GM23338 (cell line): ENCODE measurements around the gene CRY1. TPM values are rescaled to one million over a fixed set of nuclear protein-coding genes. Genes with fewer than 3 reads are reported as not detected.

ENCODE experiments used
- ATAC-seq: fragments of 200-7000 bp; cut with Tn5 transposase; 3 replicates; pipeline ENCODE4 v1.9.1; 2020
- DNase-seq: peaks from one replicate; pipeline ENCODE4 v3.0.0-alpha.2; 2015; ENCODE audit warnings: low spot score
- H2AFZ ChIP-seq: fragments of 200-600 bp; sonication (generic); 2 replicates; pipeline ENCODE4 v1.8.0; 2016; ENCODE audit warnings: antibody characterized with exemption, mild to moderate bottlenecking, moderate library complexity
- H3F3A ChIP-seq: fragments of 200-600 bp; sonication (generic); replicated peaks from 2 replicates; pipeline ENCODE4 v1.8.0; 2017; ENCODE audit warnings: antibody characterized with exemption, mixed run types, low read depth
- H3K27ac ChIP-seq: fragments of 200-600 bp; sonication (generic); 2 replicates; pipeline ENCODE4 v1.6.1; 2016; ENCODE audit warnings: low read depth
- H3K27me3 ChIP-seq: fragments of 200-600 bp; sonication (generic); 2 replicates; pipeline ENCODE4 v1.8.0; 2016; ENCODE audit warnings: mild to moderate bottlenecking, mixed run types, moderate library complexity; ENCODE audit not compliant: insufficient read depth
- H3K36me3 ChIP-seq: fragments of 200-600 bp; sonication (generic); 2 replicates; pipeline ENCODE4 v1.8.0; 2016; ENCODE audit warnings: mild to moderate bottlenecking; ENCODE audit not compliant: insufficient read depth
- H3K4me1 ChIP-seq: fragments of 200-600 bp; sonication (generic); 2 replicates; pipeline ENCODE4 v1.8.0; 2016; ENCODE audit warnings: mild to moderate bottlenecking, moderate library complexity; ENCODE audit not compliant: insufficient read depth
- H3K4me2 ChIP-seq: fragments of 200-600 bp; sonication (generic); 2 replicates; pipeline ENCODE4 v1.7.1; 2017; ENCODE audit warnings: mixed run types
- H3K4me3 ChIP-seq: fragments of 200-600 bp; sonication (generic); 2 replicates; pipeline ENCODE4 v1.6.1; 2016; ENCODE audit warnings: mixed run types
- H3K79me2 ChIP-seq: fragments of 200-600 bp; sonication (generic); replicated peaks from 2 replicates; pipeline ENCODE4 v1.8.0; 2017; ENCODE audit warnings: mild to moderate bottlenecking; ENCODE audit not compliant: insufficient read depth
- H3K9me2 ChIP-seq: fragments of 200-600 bp; sonication (generic); 2 replicates; pipeline ENCODE4 v1.8.0; 2017; ENCODE audit not compliant: insufficient read depth
- H4K20me1 ChIP-seq: fragments of 200-600 bp; sonication (generic); replicated peaks from 2 replicates; pipeline ENCODE4 v1.8.0; 2017; ENCODE audit warnings: mild to moderate bottlenecking; ENCODE audit not compliant: insufficient read depth
- H3K27ac Mint-ChIP-seq: 2 replicates; pipeline ENCODE4 v1.8.0; 2020; ENCODE audit warnings: inconsistent platforms, mild to moderate bottlenecking, moderate library complexity, mixed read lengths
- H3K27me3 Mint-ChIP-seq: 3 replicates; pipeline ENCODE4 v1.8.0; 2022; ENCODE audit warnings: low read depth, mild to moderate bottlenecking, moderate library complexity, mixed read lengths, inconsistent platforms; ENCODE audit not compliant: insufficient read depth, poor library complexity
- H3K36me3 Mint-ChIP-seq: 3 replicates; pipeline ENCODE4 v1.8.0; 2021; ENCODE audit warnings: low read depth, mild to moderate bottlenecking, inconsistent platforms, moderate library complexity, mixed read lengths
- H3K4me1 Mint-ChIP-seq: 3 replicates; pipeline ENCODE4 v1.8.0; 2020; ENCODE audit warnings: mild to moderate bottlenecking, inconsistent platforms, mixed read lengths
- H3K4me3 Mint-ChIP-seq: 3 replicates; pipeline ENCODE4 v1.8.0; 2021; ENCODE audit warnings: moderate library complexity, mild to moderate bottlenecking, inconsistent platforms, mixed read lengths
- H3K9me3 Mint-ChIP-seq: 3 replicates; pipeline ENCODE4 v1.8.0; 2020; ENCODE audit warnings: moderate library complexity, mild to moderate bottlenecking, inconsistent platforms, mixed read lengths
- CREB1 ChIP-seq: fragments of 250-450 bp; sonication (Bioruptor Pico); IDR thresholded peaks from 2 replicates; pipeline ENCODE4 v1.5.0; 2020; ENCODE audit warnings: low read depth, mild to moderate bottlenecking, moderate library complexity
- EZH2 ChIP-seq: fragments of 200-600 bp; sonication (generic); IDR thresholded peaks from one replicate; pipeline ENCODE4 v1.8.0; 2017; ENCODE audit warnings: antibody characterized with exemption, mild to moderate bottlenecking, low read depth; ENCODE audit not compliant: unreplicated experiment
- EZH2phosphoT487 ChIP-seq: fragments of 200-600 bp; sonication (generic); IDR thresholded peaks from one replicate; pipeline ENCODE4 v1.8.1; 2018; ENCODE audit warnings: antibody characterized with exemption; ENCODE audit not compliant: unreplicated experiment
- JUNB ChIP-seq: IDR thresholded peaks from one replicate; pipeline ENCODE4 v1.6.1; 2016; ENCODE audit warnings: antibody characterized with exemption; ENCODE audit not compliant: unreplicated experiment
- NANOG ChIP-seq: IDR thresholded peaks from 2 replicates; pipeline ENCODE4 v1.6.1; 2016; ENCODE audit warnings: antibody characterized with exemption, borderline replicate concordance
- STAT1 ChIP-seq: IDR thresholded peaks from one replicate; pipeline ENCODE4 v1.6.1; 2016; ENCODE audit warnings: antibody characterized with exemption; ENCODE audit not compliant: unreplicated experiment
- ZNF114 ChIP-seq: fragments of 250-450 bp; sonication (Bioruptor Pico); IDR thresholded peaks from 2 replicates; pipeline ENCODE4 v1.5.0; 2020; ENCODE audit warnings: mild to moderate bottlenecking, moderate library complexity
- ZNF331 ChIP-seq: fragments of 250-450 bp; sonication (Bioruptor Pico); IDR thresholded peaks from 2 replicates; pipeline ENCODE4 v1.5.0; 2020; ENCODE audit warnings: low read depth, mild to moderate bottlenecking, moderate library complexity
- polyA plus RNA-seq: library from polyadenylated mRNA; unstranded; fragments of >200 nt; fragmentation: Nextera tagmentation; extraction: Ambion mirVana; gene quantifications from 2 replicates; pipeline ENCODE4 v1.2.1, GENCODE V29; 2016
- total RNA-seq: library from RNA; depleted of rRNA; stranded (reverse); fragments of >200 nt; shearing (Covaris generic); gene quantifications from 2 replicates; pipeline ENCODE4 v1.2.3, GENCODE V29; 2014
- TF ChIP-seq, protein P1 (sequence below), 2 experiments: fragments of 200-600 bp in 1 of 2; sonication (generic) in 1 of 2; conservative IDR thresholded peaks; 2 replicates each; pipeline versions ENCODE4 v1.5.1 to v1.6.1; 2016 to 2017; ENCODE audit warnings: antibody characterized with exemption in 2 of 2, low read depth in 2 of 2, mild to moderate bottlenecking in 2 of 2, moderate library complexity in 1 of 2

Gene CRY1
- total and polyA plus RNA-seq, 2 experiments from 2014 or later = 27.7 to 28.2 TPM

DNA sequence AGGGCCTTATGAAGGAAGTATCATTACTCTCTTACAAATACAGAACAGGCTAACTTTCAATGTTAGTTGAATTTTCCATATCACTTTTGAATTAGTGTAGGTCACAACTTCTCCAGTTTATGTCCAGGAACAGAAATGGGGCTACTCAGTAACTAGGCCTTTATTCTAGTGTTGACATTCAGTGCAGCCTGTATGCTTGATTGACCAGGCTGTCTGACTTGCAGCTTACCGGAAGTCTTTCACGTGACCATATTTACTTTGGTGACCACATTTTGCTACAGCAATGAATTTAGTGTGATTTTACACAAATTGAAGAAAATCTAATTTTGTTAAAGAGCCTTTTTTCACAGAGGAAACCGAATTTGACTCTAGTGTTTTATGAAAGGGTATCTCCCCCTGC, 118.8 kb downstream of the CRY1 start:
- Mint-ChIP-seq H3K4me1 (no peaks in the 10 kb centered on the region), H3K27ac (no peak overlapping the region), H3K27me3 (no peaks in the 10 kb centered on the region), H3K9me3 (no peaks in the 10 kb centered on the region), H3K4me3 (no peak overlapping the region), H3K36me3 (no peaks in the 10 kb centered on the region)
- Histone ChIP-seq H3F3A (no peaks in the 10 kb centered on the region), H2AFZ (no peak overlapping the region), H4K20me1 (peaks cover 4% of the 10 kb centered on the region; the same call in 1 of the 2 replicates), H3K4me2 (no peak overlapping the region), H3K27me3 (no peaks in the 10 kb centered on the region), H3K36me3 (no peaks in the 10 kb centered on the region), H3K79me2 (no peaks in the 10 kb centered on the region), H3K4me1 (no peaks in the 10 kb centered on the region), H3K4me3 (no peak overlapping the region), H3K9me2 (no peaks in the 10 kb centered on the region), H3K27ac (no peak overlapping the region)
- no peak for TF ChIP-seq STAT1
- TF ChIP-seq EZH2phosphoT487 = no peak
- no peak for TF ChIP-seq JUNB
- TF ChIP-seq EZH2 = no peak
- TF ChIP-seq CREB1 (CRISPR knock-in tag) = no peak
- DNase-seq = no peak
- ATAC-seq = no peak

DNA sequence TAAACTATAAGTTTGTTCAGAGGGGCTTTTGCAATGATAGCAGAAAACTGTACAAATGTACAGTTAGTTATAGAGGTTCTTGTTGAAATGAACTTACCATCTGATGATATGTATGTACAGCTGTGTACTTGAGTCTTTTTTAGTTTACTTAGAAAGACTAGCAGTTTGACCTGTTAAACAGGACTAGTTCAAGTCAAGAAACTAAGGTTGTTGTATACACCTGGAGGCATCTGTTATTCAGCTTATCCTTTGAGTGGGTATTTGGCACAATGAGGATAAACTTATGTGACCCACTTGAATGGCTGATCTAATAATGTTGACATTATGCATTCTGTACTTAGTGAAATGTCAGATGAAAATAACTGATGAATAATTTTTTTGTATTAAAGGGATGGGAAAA, 119.8 kb downstream of the CRY1 start:
- H4K20me1 ChIP-seq = peaks cover 4% of the 10 kb centered on the region; the same call in 1 of the 2 replicates
- Mint-ChIP-seq H3K9me3 (no peaks in the 10 kb centered on the region), H3K36me3 (peaks cover 3% of the 10 kb centered on the region; the same call in 1 of the 3 replicates), H3K4me3 (no peak overlapping the region), H3K4me1 (no peaks in the 10 kb centered on the region), H3K27me3 (no peaks in the 10 kb centered on the region), H3K27ac (no peak overlapping the region)
- no peaks in the 10 kb centered on the region for H3K4me1 ChIP-seq
- no peak overlapping the region for H3K4me3 ChIP-seq
- no peaks in the 10 kb centered on the region for H3K79me2 ChIP-seq
- no peaks in the 10 kb centered on the region for H3K36me3 ChIP-seq
- H3K27ac ChIP-seq = no peak overlapping the region
- no peaks in the 10 kb centered on the region for H3F3A ChIP-seq
- no peak overlapping the region for H3K4me2 ChIP-seq
- ATAC-seq (no peak), DNase-seq (no peak)
- 0 out of 2 replicates have a peak, but pooled peaks cover 3% of the 10 kb centered on the region for H3K9me2 ChIP-seq
- H2AFZ ChIP-seq = no peak overlapping the region
- TF ChIP-seq ZNF114 (CRISPR knock-in tag) (no peak), NANOG (no peak), EZH2 (no peak), JUNB (no peak)
- H3K27me3 ChIP-seq = no peaks in the 10 kb centered on the region

DNA sequence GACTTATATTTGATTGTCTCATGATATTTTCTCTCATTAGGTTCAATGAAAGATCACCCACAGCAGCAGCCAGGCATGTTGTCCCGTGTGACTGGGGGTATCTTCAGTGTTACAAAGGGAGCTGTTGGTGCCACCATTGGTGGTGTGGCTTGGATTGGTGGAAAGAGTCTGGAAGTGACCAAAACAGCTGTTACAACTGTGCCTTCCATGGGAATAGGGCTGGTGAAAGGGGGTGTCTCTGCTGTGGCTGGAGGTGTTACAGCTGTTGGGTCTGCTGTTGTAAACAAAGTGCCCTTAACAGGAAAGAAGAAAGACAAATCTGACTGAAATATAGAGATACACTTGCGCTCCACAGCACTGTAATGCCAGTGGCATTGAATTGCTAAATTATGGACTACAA, 122.3 kb downstream of the CRY1 start:
- H3K9me2 ChIP-seq = 0 out of 2 replicates have a peak, but pooled peaks cover 3% of the 10 kb centered on the region
- DNase-seq = no peak
- no peak overlapping the region for H3K27ac ChIP-seq
- no peak overlapping the region for H3K4me2 ChIP-seq
- no peaks in the 10 kb centered on the region for H3K79me2 ChIP-seq
- H3K27ac Mint-ChIP-seq = no peak overlapping the region
- H3K4me1 Mint-ChIP-seq = no peaks in the 10 kb centered on the region
- no peaks in the 10 kb centered on the region for H3K27me3 ChIP-seq
- H3K36me3 Mint-ChIP-seq = peaks cover 10% of the 10 kb centered on the region
- H3K9me3 Mint-ChIP-seq = no peaks in the 10 kb centered on the region
- H3K36me3 ChIP-seq = no peaks in the 10 kb centered on the region
- H3K4me1 ChIP-seq = no peaks in the 10 kb centered on the region
- H2AFZ ChIP-seq = no peak overlapping the region
- H3K4me3 Mint-ChIP-seq = no peak overlapping the region
- H3K27me3 Mint-ChIP-seq = no peaks in the 10 kb centered on the region
- no peak for ATAC-seq
- TF ChIP-seq ZNF331 = no peak
- no peak for TF ChIP-seq JUNB
- TF ChIP-seq EZH2 = no peak
- TF ChIP-seq, protein P1, sequence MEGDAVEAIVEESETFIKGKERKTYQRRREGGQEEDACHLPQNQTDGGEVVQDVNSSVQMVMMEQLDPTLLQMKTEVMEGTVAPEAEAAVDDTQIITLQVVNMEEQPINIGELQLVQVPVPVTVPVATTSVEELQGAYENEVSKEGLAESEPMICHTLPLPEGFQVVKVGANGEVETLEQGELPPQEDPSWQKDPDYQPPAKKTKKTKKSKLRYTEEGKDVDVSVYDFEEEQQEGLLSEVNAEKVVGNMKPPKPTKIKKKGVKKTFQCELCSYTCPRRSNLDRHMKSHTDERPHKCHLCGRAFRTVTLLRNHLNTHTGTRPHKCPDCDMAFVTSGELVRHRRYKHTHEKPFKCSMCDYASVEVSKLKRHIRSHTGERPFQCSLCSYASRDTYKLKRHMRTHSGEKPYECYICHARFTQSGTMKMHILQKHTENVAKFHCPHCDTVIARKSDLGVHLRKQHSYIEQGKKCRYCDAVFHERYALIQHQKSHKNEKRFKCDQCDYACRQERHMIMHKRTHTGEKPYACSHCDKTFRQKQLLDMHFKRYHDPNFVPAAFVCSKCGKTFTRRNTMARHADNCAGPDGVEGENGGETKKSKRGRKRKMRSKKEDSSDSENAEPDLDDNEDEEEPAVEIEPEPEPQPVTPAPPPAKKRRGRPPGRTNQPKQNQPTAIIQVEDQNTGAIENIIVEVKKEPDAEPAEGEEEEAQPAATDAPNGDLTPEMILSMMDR (conservative IDR thresholded peaks at IDR 0.05; ENCODE audit: low read depth in 2 of 2) = no peak
- TF ChIP-seq NANOG = no peak
- no peak for TF ChIP-seq CREB1 (CRISPR knock-in tag)
- TF ChIP-seq ZNF114 (CRISPR knock-in tag) = no peak
- TF ChIP-seq EZH2phosphoT487 = no peak
- peaks cover 4% of the 10 kb centered on the region; the same call in 1 of the 2 replicates for H4K20me1 ChIP-seq
- H3K4me3 ChIP-seq = no peak overlapping the region
- no peaks in the 10 kb centered on the region for H3F3A ChIP-seq
